Measurements from ENCODE around the gene ATP6V1G1.

- peak; percentile 71 for TF ChIP-seq CTCF (IDR thresholded peaks at IDR 0.05)
- TF ChIP-seq EZH2 (IDR thresholded peaks at IDR 0.05; ENCODE audit: borderline replicate concordance, insufficient read depth, low read depth, low read length, poor library complexity, severe bottlenecking) = no peak
Measured at GRCh38 chr9:114592356-114592755, 4.8 kb downstream of the ATP6V1G1 start.

Data from B cell (primary cell).